ENCODE results near the gene CSTB. TPM values are rescaled to one million over a fixed set of nuclear protein-coding genes. Genes with fewer than 3 reads are reported as not detected.

Gene CSTB
- total RNA-seq, 1 experiment from 2014 or later: 9.8 TPM

GRCh38 chr21:43731476-43731875, 44.6 kb downstream of the CSTB start:
- no peak for DNase-seq (ENCODE audit: low read depth)

- DNase-seq (ENCODE audit: low read depth): peak; percentile 97
Measured at GRCh38 chr21:43728467-43729390, 47.4 kb downstream of the CSTB start.

GRCh38 chr21:43728154-43728466, 48.0 kb downstream of the CSTB start:
- no peak for DNase-seq (ENCODE audit: low read depth)

- peak; percentile 82 for DNase-seq (ENCODE audit: low read depth)
Measured at GRCh38 chr21:43727519-43728153, 48.5 kb downstream of the CSTB start.

GRCh38 chr21:43726686-43727518, 49.2 kb downstream of the CSTB start:
- no peak for DNase-seq (ENCODE audit: low read depth)

Other genes with a start within 250 kb of the CSTB start
- 2.4 and 2.6 TPM in 2 replicates for gene HSF2BP, start 116.8 kb downstream of the CSTB start, total RNA-seq (2014; rRNA removed)
- gene RRP1B, start 116.7 kb downstream of the CSTB start, total RNA-seq (2014; rRNA removed): 36.8 and 37.4 TPM in 2 replicates
- gene PDXK, start 57.2 kb downstream of the CSTB start, total RNA-seq (2014; rRNA removed): 47.6 and 59.9 TPM in 2 replicates
- gene RRP1, start 13.3 kb upstream of the CSTB start, total RNA-seq (2014; rRNA removed): 27.9 and 28.6 TPM in 2 replicates
- 21.7 and 24.0 TPM in 2 replicates for gene AGPAT3, start 88.9 kb upstream of the CSTB start, total RNA-seq (2014; rRNA removed)
- gene TRAPPC10, start 236.0 kb upstream of the CSTB start, total RNA-seq (2014; rRNA removed): 21.0 and 21.4 TPM in 2 replicates